Calu3 (cell line): ENCODE results near the gene JAKMIP2. TPM values are rescaled to one million over a fixed set of nuclear protein-coding genes. Genes with fewer than 3 reads are reported as not detected.

Experiments used
- BruUV-seq: library from RNA; stranded (reverse); fragments of 400-500 nt; replicated peaks from 2 replicates; lab custom pipeline; 2021; lab: Mats Ljungman, UMichigan
- CTCF ChIA-PET: fragments of 300-600 bp; sonication (Branson Sonifier 250); formaldehyde crosslinking; loops from one replicate; lab custom pipeline; 2022; ENCODE audit warnings: antibody characterized with exemption; lab: Charles Lee
- DNase-seq: peaks from one replicate; pipeline ENCODE4 v3.0.0; 2022
- H3K27ac Mint-ChIP-seq: one replicate; pipeline ENCODE4 v1.8.0; 2022; ENCODE audit warnings: mixed read lengths; ENCODE audit not compliant: unreplicated experiment
- H3K27me3 Mint-ChIP-seq: one replicate; pipeline ENCODE4 v1.8.0; 2022; ENCODE audit warnings: mixed read lengths; ENCODE audit not compliant: unreplicated experiment
- H3K36me3 Mint-ChIP-seq: one replicate; pipeline ENCODE4 v1.8.0; 2022; ENCODE audit warnings: mild to moderate bottlenecking, moderate library complexity, mixed read lengths; ENCODE audit not compliant: insufficient read depth, unreplicated experiment
- H3K4me1 Mint-ChIP-seq: one replicate; pipeline ENCODE4 v1.8.0; 2022; ENCODE audit warnings: mild to moderate bottlenecking, low read depth, mixed read lengths; ENCODE audit not compliant: unreplicated experiment
- H3K4me3 Mint-ChIP-seq: one replicate; pipeline ENCODE4 v1.8.0; 2022; ENCODE audit warnings: mild to moderate bottlenecking, low read depth, moderate library complexity, mixed read lengths; ENCODE audit not compliant: unreplicated experiment
- H3K9me3 Mint-ChIP-seq: one replicate; pipeline ENCODE4 v1.8.0; 2022; ENCODE audit warnings: low read depth, mixed read lengths; ENCODE audit not compliant: unreplicated experiment
- intact Hi-C: fragments of 100-400 bp; cut with micrococcal nuclease; formaldehyde crosslinking; loops from one replicate; pipeline ENCODE4 v1.10.0; 2022; ENCODE audit not compliant: unreplicated experiment
- total RNA-seq: library from RNA; stranded (reverse); gene quantifications from 2 replicates; pipeline ENCODE4 v1.2.3, GENCODE V29; 2022
- TF ChIP-seq, protein P1 (sequence below): fragments of 200-600 bp; IDR thresholded peaks from one replicate; pipeline ENCODE4 v1.8.0; 2022; ENCODE audit warnings: antibody characterized with exemption; ENCODE audit not compliant: unreplicated experiment

JAKMIP2 gene
- total RNA-seq, 1 experiment from 2014 or later = not detected

DNA sequence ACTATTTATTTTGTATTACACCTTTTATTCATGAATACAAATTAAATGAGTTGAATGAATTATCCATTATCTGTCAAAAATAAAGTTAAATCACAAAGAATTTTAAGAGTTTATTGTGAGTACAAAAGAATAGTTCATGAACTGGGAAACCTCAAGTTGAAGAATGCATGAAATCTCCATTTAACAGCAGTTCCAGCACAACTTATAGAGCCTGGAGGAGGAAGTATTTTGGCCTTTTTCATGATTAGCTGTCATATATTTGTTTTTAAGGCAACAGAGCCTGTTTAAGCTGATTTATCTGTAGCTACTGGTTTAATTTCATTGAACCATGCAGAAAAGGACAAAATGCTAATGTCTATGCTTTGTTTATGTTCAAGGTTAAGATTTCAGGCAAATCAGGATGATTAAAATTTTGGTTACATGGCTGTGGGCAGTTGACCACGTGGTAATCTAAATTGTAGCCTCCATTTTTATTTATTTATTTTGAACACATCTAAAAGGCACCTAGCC lies 36.8 kb upstream of the JAKMIP2 start:
- TF ChIP-seq, protein P1, sequence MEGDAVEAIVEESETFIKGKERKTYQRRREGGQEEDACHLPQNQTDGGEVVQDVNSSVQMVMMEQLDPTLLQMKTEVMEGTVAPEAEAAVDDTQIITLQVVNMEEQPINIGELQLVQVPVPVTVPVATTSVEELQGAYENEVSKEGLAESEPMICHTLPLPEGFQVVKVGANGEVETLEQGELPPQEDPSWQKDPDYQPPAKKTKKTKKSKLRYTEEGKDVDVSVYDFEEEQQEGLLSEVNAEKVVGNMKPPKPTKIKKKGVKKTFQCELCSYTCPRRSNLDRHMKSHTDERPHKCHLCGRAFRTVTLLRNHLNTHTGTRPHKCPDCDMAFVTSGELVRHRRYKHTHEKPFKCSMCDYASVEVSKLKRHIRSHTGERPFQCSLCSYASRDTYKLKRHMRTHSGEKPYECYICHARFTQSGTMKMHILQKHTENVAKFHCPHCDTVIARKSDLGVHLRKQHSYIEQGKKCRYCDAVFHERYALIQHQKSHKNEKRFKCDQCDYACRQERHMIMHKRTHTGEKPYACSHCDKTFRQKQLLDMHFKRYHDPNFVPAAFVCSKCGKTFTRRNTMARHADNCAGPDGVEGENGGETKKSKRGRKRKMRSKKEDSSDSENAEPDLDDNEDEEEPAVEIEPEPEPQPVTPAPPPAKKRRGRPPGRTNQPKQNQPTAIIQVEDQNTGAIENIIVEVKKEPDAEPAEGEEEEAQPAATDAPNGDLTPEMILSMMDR = no peak
- Mint-ChIP-seq H3K36me3 (no peaks in the 10 kb centered on the region), H3K4me3 (no peak overlapping the region), H3K27ac (no peak overlapping the region), H3K9me3 (no peaks in the 10 kb centered on the region), H3K27me3 (no peaks in the 10 kb centered on the region), H3K4me1 (peaks cover 25% of the 10 kb centered on the region)
- CTCF ChIA-PET = no interaction called here
- BruUV-seq = no TSS peak
- no peak for DNase-seq
- intact Hi-C loops = no loop called here

GRCh38 chr5:147818290-147818689 lies 35.8 kb upstream of the JAKMIP2 start:
- TF ChIP-seq, protein P1 = no peak
- CTCF ChIA-PET = interaction anchor here (0.6 kb wide), 1 partner anchor 328 kb away, joined by 3 read pairs; no protein-coding TSS in a partner anchor
- intact Hi-C loops = no loop called here
- H3K36me3 Mint-ChIP-seq = no peaks in the 10 kb centered on the region
- H3K4me1 Mint-ChIP-seq = peaks cover 30% of the 10 kb centered on the region
- no peaks in the 10 kb centered on the region for H3K27me3 Mint-ChIP-seq
- H3K4me3 Mint-ChIP-seq = no peak overlapping the region
- no peaks in the 10 kb centered on the region for H3K9me3 Mint-ChIP-seq
- H3K27ac Mint-ChIP-seq = peak overlapping the region; percentile 1
- no TSS peak for BruUV-seq
- no peak for DNase-seq

DNA sequence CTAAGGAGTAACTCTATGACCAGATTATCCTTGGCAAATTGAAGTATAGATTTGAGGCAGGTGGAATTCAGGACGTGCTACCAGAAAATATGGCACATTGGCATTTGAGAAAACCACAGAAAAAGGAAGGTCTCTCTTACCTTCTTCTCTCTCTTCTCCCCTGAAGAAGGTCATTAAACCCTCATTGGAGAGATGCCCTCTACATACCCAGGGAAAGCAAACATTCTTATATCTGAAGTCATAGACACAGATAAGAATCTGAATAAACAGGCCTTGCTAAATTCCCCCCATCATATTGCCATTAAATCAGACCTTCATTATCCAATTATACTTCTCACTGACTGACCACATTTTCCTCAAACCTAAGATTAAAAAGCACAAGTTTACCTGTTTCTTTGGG lies 31.2 kb upstream of the JAKMIP2 start:
- BruUV-seq = no TSS peak
- Mint-ChIP-seq H3K9me3 (no peaks in the 10 kb centered on the region), H3K4me1 (peaks cover 35% of the 10 kb centered on the region), H3K36me3 (no peaks in the 10 kb centered on the region), H3K27ac (no peak overlapping the region), H3K4me3 (no peak overlapping the region), H3K27me3 (no peaks in the 10 kb centered on the region)
- DNase-seq = no peak
- CTCF ChIA-PET = no interaction called here
- TF ChIP-seq, protein P1 = no peak
- intact Hi-C loops = no loop called here

DNA sequence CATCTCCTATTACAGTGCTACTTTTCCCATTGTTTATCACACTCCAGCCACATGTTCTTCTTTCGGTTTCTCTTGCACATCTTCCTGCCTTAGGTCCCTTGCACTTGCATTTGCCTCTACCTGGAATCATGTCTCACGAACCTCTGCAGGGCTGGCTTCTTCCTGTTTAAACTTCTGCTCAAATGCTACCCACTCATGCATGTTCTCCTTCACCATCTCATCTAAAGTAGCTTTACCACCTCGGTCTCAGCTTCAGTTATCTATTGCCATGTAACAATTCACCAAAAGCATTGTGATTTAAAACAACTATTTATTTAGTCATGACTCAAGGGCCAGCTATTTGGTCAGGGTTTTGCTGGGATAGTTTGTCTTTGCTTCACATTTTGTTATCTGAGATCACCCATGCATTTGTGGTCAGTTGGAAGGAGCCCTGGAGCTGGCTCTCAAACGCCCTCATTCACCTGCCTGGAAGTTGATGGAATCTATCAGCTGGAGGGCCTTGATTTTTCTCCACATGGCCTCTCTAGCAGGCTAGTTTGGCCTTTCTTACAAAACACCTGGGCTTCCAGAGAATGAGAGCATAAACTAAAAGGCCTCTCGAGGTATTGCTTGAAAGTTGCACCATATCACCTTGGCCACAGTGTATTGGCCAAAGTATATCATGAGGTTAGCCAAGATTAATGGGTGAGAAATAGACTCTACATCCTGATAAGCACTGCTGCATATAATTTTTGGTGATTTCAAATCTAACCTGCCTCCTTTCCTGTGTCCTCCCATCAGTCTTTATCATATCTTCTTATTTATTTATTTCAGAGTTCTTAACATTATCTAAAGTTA lies 27.5 kb upstream of the JAKMIP2 start:
- CTCF ChIA-PET = no interaction called here
- BruUV-seq = no TSS peak
- intact Hi-C loops = no loop called here

More for the DNA sequence above, 27.5 kb upstream of the JAKMIP2 start:
- DNase-seq = no peak
- TF ChIP-seq, protein P1 = no peak
- no peak overlapping the region for H3K4me3 Mint-ChIP-seq
- no peaks in the 10 kb centered on the region for H3K9me3 Mint-ChIP-seq
- no peaks in the 10 kb centered on the region for H3K27me3 Mint-ChIP-seq
- H3K4me1 Mint-ChIP-seq = peaks cover 20% of the 10 kb centered on the region
- no peak overlapping the region for H3K27ac Mint-ChIP-seq
- H3K36me3 Mint-ChIP-seq = no peaks in the 10 kb centered on the region
